Tibial nerve (tissue), 4 donors: ENCODE results near the gene ASCC2.

Experiments used
- EP300 ChIP-seq, 2 donors: sonication (generic); formaldehyde crosslinking; IDR thresholded peaks; one replicate each; pipeline ENCODE4 v1.6.1; 2017; ENCODE audit warnings: antibody characterized with exemption in 2 of 2, mild to moderate bottlenecking in 1 of 2
- TF ChIP-seq, protein P1 (sequence below), 5 experiments: fragments of 200-600 bp in 3 of 5; fragments of 450-650 bp in 2 of 5; sonication (generic) in 3 of 5; IDR thresholded peaks; one replicate each; pipeline ENCODE4 v1.5.1; 2016 to 2019; ENCODE audit warnings: antibody characterized with exemption in 5 of 5, mild to moderate bottlenecking in 3 of 5, moderate library complexity in 2 of 5

DNA sequence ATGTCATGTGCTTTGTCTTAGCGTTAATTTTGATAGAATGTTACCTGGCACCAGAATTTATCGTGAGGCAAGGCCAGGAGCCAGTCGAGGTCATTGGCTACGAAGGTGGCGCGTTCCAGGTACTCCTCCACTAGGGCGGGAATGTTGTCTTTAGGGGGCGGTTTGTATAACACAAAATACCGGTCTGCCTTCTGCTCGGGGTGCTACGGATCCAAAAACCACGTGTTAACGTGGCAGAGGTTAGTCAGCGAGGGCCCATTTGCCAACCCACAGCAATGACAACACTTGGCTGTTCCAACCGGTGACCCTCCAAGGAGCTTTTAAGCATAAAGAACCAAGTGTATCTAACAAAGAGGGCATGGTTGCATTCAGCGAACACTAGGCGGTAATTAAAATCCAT, 12.5 kb downstream of the ASCC2 start:
- TF ChIP-seq, protein P1, sequence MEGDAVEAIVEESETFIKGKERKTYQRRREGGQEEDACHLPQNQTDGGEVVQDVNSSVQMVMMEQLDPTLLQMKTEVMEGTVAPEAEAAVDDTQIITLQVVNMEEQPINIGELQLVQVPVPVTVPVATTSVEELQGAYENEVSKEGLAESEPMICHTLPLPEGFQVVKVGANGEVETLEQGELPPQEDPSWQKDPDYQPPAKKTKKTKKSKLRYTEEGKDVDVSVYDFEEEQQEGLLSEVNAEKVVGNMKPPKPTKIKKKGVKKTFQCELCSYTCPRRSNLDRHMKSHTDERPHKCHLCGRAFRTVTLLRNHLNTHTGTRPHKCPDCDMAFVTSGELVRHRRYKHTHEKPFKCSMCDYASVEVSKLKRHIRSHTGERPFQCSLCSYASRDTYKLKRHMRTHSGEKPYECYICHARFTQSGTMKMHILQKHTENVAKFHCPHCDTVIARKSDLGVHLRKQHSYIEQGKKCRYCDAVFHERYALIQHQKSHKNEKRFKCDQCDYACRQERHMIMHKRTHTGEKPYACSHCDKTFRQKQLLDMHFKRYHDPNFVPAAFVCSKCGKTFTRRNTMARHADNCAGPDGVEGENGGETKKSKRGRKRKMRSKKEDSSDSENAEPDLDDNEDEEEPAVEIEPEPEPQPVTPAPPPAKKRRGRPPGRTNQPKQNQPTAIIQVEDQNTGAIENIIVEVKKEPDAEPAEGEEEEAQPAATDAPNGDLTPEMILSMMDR (IDR thresholded peaks at IDR 0.05): no peak
- TF ChIP-seq EP300 (IDR thresholded peaks at IDR 0.05): no peak
